Embryonic facial prominence (tissue), 1 donor: ENCODE data around the gene ASMTL.
A peak's percentile ranks its signal among the peaks of the same experiment; 100 is the strongest.
"Not testable (repeated sequence)": the region's sequence is repeated elsewhere in the genome, so short reads cannot be mapped to it uniquely, and the experiment has no call there.

Experiments used
- DNase-seq: peaks from one replicate; pipeline ENCODE4 v3.0.0-alpha.2; 2016; ENCODE audit errors: extremely low spot score

Gene ASMTL

DNA sequence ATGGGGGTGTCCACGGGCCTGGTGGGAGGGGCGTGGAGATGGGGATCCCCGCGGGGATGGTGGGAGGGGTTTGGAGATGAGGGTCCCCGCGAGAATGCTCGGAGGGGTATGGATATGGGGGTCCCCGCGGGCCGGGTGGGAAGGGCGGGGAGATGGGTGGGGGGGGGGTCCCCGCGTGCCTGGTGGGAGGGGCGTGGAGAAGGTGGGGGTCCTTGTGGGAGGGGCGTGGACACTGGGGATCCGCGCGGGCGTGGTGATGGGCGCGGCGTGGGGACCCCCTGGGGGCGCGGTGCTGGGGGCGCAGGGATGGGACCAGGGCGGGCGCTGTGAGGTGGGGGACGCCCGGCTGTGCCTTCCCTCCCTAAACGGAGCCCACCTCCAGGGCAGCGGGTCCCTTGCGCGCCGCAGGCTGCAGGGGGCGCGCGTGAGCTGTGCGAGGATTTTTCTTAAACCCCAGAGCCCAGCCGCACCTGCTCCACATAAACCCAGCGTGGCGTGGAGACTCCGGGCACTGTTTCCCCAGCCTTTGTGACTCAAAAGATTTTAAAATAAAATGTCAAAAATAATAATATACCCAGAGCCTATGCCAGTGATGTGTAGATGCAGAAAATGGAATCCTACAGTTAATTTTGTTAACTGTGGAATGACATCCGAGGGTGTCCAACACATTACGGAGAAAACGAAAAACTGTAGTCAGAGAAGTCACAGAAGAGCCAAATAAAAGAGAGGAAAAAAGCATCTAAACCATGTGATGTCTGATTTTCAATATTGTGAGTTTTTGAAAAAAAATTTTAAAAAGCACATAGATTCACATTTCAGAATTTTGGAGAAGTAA, 1.5 kb upstream of the ASMTL start:
- peak; percentile 46 for DNase-seq

DNA sequence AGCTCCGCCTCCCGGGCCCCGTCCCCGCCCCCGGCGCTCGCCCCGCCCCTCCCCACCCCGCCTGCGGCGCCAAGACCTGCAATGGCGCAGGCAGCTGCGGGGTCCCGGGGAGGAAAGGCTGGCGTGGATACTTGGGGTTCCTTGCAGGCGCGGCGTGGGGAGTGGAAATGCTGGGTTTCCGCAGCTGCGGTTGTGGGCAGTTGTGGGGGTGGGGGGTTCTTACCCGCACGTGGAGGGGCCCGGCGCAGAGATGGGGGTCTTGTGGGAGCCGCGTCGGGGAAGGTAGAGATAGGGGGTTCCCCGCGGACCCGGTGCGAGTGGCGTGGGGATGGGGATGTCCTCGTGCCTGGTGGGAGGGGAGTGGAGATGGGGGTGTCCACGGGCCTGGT, 680 bp upstream of the ASMTL start:
- DNase-seq: no peak

DNA sequence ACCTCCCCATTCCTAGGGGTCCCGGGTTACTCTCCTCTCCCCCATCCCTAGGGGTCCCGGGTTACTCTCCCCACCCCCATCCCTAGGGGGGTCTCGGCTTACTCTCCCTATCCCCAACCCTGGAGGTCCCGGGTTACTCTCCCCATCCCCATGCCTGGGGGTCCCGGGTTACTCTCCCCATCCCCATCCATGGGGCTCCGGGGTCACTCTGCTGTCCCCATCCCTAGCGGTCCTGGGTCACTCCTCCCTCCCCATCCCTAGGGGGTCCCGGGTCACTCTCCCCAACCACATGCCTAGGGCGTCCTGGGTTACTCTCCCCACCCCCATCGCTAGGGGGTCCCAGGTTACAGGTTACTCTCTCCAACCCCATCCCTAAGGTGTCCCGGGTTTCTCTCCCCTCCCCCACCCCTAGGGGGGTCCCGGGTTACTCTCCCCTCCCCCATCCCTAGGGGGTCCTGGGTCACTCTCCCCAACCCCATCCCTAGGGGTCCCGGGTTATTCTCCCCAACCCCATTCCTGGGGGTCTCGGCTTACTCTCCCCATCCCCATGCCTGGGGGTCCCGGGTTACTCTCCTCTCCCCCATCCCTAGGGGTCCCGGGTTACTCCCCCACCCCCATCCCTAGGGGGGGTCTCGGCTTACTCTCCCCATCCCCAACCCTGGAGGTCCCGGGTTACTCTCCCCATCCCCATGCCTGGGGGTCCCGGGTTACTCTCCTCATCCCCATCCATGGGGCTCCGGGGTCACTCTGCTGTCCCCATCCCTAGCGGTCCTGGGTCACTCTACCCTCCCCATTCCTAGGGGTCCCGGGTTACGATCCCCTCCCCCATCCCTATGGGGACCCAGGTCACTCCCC, 821 bp downstream of the ASMTL start:
- no peak for DNase-seq

DNA sequence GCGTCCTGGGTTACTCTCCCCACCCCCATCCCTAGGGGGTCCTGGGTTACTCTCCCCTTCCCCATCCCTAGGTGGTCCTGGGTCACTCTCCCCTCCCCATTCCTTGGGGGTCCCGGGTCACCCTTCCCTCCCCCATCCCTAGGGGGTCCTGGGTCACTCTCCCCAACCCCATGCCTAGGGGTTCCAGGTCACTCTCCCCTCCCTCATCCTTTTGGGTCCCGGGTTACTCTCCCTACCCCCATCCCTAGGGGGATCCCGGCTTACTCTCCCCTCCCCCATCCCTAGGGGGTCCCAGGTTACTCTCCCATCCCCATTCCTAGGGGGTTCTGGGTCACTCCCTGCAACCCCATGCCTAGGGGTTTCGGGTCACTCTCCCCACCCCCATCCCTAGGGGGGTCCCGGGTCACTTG, 1.5 kb downstream of the ASMTL start:
- no peak for DNase-seq

DNA sequence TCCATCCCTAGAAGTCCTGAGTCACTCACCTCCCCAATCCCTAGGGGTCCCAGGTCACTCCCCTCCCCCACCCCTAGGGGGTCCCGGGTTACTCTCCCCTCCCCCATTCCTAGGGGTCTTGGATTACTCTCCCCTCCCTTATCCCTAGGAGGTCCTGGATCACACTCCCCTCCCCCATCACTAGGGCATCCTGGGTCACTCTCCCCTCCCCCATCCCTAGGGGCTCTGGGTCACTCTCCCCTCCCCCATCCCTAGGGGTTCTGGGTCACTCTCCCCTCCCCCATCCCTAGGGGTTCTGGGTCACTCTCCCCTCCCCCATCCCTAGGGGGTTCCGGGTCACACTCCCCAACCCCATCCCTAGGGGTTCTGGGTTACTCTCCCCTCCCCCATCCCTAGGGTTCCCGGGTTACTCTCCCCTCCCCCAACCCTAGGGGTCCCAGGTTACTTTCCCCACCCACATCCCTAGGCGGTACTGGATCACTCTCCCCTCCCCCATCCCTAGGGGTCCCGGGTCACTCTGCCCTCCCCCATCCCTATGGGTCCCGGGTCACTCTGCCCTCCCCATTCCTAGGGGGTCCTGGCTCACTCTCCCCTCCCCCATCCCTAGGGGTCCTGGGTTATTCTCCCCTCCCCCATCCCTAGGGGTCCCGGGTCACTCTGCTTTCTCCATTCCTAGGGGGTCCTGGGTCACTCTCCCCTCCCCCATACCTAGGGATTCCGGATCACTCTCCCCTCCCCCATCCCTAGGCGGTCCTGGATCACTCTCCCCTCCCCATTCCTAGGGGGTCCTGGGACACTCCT, 2.1 kb downstream of the ASMTL start:
- no peak for DNase-seq

DNA sequence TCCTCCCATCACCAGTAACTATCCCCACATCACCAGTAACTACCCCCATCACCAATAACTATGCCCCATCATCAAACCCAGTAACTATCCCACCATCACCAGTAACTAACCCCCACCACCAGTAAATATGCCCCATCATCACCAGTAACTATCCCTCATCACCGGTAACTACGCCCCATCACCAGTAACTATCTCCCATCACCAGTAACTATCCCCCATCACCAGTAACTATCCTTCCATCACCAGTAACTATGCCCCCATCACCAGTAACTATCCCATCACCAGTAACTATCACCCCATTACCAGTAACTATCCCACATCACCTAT, 2.9 kb downstream of the ASMTL start:
- DNase-seq: no peak

DNA sequence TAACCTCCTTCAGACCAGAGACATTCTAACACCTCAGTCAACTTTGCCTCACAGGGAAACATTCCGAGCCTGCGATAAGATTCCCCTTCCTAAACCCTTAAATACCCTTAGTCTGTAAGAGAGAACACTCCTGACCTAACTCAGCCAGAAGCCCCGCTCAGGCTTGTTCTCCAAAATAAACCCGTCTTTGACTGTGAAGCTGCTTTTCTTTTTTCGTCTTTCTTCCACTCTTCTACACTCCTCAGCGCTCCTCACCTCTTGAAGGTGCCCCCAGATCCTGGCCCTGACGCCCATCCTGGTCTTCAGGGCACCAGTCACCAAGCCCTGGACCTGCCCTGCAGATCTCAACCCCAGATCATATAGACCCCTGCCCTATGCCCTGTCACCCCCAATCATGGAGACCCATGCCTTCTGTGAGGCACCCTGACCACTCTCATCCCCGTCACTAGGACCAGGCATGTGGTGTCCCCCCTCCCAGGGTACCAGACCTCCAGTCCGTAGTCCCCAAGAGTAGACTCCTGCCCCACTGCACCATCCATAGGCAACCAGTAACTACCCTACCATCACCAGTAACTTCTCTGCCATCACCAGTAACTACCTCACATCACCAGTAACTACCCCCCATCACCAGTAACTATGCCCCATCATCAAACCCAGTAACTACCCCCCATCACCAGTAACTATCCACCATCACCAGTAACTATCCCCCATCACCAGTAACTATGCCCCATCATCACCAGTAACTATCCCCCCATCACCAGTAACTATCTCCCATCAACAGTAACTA, 3.5 kb downstream of the ASMTL start:
- no peak for DNase-seq

DNA sequence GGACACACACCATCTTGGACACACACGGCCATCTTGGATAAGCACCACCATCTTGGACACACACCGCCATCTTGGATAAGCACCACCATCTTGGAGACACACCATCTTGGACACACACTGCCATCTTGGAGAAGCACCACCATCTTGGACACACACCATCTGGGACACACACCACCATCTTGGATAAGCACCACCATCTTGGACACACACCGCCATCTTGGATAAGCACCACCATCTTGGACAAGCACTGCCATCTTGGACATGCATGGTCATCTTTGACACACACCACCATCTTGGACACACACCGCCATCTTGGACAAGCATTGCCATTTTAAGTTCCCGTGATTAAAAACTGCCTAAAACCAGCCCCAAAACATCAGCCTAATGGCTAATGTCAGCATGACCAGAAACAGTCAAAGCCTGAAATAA, 4.1 kb downstream of the ASMTL start:
- not testable (repeated sequence) for DNase-seq

DNA sequence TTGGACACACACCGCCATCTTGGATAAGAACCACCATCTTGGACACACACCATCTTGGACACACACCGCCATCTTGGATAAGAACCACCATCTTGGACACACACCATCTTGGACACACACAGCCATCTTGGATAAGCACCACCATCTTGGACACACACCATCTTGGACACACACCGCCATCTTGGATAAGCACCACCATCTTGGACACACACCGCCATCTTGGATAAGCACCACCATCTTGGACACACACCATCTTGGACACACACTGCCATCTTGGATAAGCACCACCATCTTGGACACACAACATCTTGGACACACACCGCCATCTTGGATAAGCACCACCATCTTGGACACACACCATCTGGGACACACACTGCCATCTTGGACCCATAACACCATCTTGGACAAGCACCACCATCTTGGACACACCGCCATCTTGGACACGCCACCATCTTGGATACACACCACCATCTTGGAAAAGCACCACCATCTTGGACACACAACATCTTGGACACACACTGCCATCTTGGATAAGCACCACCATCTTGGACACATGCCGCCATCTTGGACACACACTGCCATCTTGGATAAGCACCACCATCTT, 4.6 kb downstream of the ASMTL start:
- not testable (repeated sequence) for DNase-seq

DNA sequence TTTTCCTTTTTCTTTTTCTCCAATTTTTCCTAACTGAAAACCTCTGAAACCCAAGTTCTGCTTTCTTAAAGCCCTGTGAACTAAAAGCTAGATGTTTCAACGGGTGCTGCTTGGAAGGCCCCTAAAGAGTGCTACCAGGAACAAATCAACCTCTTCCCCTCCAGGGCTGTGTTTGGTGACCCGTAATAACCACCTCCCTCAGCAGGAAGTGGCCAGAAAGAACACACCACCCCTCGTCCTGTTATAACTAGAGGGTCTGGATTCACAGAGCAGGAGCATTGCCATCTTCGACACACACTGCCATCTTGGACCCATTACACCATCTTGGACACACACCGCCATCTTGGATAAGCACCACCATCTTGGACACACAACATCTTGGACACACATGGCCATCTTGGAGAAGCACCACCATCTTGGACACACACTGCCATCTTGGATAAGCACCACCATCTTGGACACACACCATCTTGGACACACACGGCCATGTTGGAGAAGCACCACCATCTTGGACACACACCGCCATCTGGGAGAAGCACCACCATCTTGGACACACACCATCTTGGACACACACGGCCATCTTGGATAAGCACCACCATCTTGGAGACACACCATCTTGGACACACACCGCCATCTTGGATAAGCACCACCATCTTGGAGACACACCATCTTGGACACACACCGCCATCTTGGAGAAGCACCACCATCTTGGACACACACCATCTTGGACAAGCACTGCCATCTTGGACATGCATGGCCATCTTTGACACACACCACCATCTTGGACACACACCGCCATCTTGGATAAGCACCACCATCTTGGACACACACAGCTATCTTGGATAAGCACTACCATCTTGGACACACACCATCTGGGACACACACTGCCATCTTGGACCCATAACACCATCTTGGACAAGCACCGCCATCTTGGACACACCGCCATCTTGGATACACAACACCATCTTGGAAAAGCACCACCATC, 5.4 kb downstream of the ASMTL start:
- DNase-seq: not testable (repeated sequence)

DNA sequence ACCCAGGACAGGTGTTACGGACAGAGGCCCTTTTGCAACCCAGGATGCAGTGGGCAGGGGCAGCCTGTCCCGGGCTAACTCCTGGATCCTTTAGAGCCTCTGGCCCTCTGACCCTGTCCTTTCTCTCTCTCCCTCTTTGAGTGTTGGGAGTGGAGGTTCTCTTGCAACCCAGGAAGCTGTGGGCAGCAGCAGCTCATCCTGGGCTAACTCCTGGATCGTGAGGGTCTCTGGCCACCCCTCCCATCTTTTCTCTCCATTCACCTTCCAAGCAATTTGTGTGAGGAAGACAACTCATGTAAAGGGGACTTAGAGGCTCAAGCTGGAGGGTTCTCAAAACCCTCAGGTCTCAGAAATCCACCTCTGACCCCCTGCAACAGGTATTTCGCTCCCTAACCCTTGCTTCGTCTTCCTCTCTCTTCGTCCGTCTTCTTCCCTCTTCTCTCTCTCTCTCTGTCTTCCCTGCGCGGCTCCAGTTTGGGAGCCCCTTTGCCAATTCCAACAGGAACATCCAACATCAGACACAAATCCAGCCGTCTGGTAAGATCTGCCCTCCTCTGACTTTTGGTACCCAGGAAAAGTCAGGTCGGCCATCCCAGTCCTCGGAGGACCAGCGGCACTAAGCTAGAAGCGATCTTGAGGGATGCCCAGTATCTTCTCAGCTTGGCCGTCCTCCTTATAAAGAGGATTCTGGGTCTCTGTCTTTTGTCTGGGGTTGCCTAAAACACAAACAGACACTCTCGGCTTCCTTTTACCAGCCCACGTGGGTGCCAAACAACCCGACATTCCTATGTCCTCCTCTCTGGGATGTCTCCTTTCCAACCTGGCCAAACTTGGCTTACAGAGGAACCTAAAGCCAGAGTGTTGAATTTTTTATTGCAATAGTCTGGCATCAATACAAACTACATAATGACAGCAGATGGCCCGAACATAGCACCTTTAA, 7.9 kb downstream of the ASMTL start:
- DNase-seq: no peak

DNA sequence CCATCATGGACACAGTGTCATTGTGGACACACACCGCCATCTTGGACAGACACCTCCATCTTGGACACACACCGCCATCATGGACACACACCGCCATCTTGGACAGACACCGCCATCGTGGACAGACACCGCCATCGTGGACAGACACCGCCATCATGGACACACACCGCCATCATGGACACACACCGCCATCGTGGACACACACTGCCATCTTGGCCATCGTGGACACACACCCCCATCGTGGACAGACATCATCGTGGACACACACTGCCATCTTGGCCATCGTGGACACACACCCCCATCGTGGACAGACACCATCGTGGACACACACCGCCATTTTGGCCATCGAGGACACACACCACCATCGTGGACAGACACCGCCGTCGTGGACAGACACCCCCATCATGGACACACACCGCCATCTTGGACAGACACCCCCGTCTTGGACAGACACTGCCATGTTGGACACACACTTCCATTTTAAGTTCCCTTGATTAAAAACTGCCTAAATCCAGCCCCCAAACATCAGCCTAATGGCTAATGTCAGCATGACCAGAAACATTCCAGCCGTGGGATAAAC, 9.1 kb downstream of the ASMTL start:
- no peak for DNase-seq

DNA sequence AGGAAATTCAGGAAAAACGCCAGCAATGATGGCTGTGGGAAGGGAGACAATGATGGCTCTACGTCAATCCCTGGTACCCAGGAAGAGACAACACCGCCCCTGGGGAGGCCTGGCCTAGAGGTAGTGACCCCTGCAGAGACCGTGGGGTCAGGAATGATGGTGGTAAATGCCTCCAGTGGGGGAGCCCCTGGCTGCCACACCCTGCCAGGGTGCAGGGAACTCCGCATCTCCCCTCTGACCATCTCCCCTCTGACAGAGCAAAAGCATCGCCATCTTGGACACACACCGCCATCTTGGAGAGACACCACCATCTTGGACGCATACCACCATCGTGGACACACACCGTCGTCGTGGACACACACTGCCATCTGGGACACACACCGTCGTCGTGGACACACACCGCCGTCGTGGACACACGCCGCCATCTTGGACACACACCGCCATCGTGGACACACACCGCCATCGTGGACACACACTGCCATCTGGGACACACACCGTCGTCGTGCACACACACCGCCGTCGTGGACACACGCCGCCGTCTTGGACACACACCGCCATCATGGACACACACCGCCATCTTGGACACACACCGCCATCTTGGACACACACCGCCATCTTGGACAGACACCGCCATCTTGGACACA, 9.9 kb downstream of the ASMTL start:
- DNase-seq: no peak

DNA sequence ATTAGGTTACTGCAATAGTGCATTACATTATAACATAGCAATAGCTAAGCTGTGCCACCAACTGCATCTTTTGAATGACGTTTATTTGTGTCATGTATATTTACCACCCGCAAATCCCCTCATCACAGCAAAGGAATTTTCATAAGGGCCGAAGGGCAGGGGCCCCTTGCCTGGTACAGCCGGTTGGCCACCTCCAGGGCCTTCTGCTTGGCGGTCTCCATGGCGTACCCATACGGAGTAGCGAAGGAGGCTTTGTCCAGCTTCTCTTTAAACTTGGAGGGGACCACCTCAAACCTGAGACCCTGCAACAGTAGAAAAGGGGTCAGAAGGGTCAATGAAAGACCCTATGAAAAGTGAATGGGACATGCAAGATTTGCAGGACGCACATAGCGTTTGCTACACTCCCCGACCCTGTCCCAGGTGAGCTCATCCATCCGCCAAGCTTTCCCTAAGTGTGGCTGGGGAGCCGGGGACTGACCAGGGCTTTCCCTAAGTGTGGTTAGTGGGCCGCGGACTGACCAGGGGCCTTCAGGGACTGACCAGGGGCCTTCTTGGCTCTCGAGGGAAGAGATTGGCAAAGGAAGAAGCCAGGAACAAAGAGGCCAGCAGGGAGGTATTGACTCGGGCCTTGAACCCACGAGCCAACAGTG, 10.6 kb downstream of the ASMTL start:
- no peak for DNase-seq

DNA sequence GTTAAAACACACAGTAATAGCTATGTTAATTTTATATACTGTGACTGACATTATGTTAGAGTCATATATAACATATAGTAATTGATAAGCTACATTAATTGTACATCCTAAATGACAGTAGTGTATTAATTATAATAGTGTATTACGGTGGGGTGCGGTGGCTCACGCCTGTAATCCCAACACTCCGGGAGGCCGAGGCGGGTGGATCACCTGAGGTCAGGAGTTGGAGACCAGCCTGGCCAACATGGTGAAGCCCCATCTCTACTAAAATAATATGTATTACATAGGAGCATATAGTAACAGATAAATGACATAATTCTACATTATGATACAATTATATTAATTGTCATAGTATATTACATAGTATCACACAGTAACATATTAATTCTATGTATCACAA, 12.2 kb downstream of the ASMTL start:
- no peak for DNase-seq

DNA sequence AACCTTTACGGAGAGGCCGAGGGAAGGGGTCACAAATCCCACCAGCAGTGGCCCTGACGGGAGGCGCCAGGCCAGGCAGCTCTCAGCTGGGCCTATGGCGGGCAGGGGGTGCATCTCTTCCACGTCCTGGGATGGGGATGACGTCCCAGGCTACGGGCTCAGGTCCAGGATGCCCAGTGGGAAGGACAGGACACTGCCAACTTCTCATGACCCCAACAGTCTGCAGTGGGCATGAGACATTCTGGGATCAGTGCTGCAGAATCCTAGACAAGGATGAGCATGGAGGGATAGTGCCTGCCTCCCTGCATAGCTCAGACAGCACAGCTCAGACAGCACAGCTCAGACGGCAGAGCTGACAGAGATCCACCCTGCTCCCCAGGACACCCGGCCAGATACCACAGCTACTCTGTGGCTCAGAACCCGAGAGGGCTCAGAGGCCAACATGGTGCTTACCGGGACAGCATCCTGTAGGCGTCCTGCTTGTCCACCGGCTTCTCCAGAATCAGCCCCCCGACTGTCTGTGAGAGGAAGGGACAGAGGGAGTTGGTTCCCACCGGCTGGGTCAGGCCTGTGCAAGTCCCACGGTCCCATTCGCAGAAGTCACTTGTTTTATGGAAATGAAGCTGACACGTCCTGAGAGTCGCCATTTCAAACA, 17.3 kb downstream of the ASMTL start:
- no peak for DNase-seq

DNA sequence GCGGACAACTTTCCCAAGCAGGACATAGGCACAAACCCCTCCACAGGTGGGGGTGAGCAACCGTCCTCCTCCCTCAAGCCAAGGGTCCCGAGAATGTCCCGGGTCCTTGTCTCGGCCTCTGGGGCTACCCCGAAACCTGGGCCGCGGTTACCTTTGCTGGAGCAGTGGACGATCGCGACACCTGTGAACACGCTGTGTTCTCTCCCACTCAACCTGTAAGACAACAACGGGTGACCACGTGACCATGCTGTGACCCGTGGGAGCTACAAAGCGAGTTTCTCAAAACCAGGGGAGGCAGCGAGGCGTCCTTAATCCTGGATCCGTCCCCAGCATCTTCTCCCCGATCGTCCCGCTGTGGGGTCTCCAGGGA, 17.9 kb downstream of the ASMTL start:
- no peak for DNase-seq
